Loucy (cell line): ENCODE data around the gene ARHGAP22.

Experiments
- H2AFZ ChIP-seq: fragments of 200-600 bp; sonication (generic); 2 replicates; pipeline ENCODE4 v1.6.0; 2016; ENCODE audit warnings: antibody characterized with exemption, mild to moderate bottlenecking, low read length, moderate library complexity
- H3F3A ChIP-seq: fragments of 200-600 bp; 2 replicates; pipeline ENCODE4 v1.6.0; 2016; ENCODE audit warnings: antibody characterized with exemption, low read depth, mild to moderate bottlenecking
- H3K27me3 ChIP-seq: fragments of 200-600 bp; sonication (generic); 2 replicates; pipeline ENCODE4 v1.6.1; 2014; ENCODE audit warnings: low read length, mild to moderate bottlenecking; ENCODE audit not compliant: insufficient read depth, poor library complexity, severe bottlenecking
- H3K36me3 ChIP-seq: fragments of 200-600 bp; sonication (generic); 2 replicates; pipeline ENCODE4 v1.6.1; 2016; ENCODE audit warnings: low read length; ENCODE audit not compliant: insufficient read depth
- H3K4me1 ChIP-seq: fragments of 200-600 bp; sonication (generic); 2 replicates; pipeline ENCODE4 v1.5.1; 2014; ENCODE audit warnings: low read length, mild to moderate bottlenecking; ENCODE audit not compliant: insufficient read depth, poor library complexity, severe bottlenecking
- H3K4me2 ChIP-seq: fragments of 200-600 bp; sonication (generic); 2 replicates; pipeline ENCODE4 v1.6.0; 2014; ENCODE audit warnings: antibody characterized with exemption, low read length, low read depth, mild to moderate bottlenecking; ENCODE audit not compliant: poor library complexity, severe bottlenecking
- H3K4me3 ChIP-seq: fragments of 200-600 bp; sonication (generic); 2 replicates; pipeline ENCODE4 v1.5.1; 2014; ENCODE audit warnings: low read length, mild to moderate bottlenecking, mixed read lengths; ENCODE audit not compliant: poor library complexity, severe bottlenecking
- H3K79me2 ChIP-seq: fragments of 200-600 bp; sonication (generic); 2 replicates; pipeline ENCODE4 v1.6.1; 2014; ENCODE audit warnings: low read length; ENCODE audit not compliant: insufficient read depth
- H3K9ac ChIP-seq: fragments of 200-600 bp; sonication (generic); 2 replicates; pipeline ENCODE4 v1.6.0; 2014; ENCODE audit warnings: mild to moderate bottlenecking, low read depth, low read length, moderate library complexity; ENCODE audit not compliant: poor library complexity, severe bottlenecking
- H3K9me2 ChIP-seq: fragments of 200-600 bp; sonication (generic); replicated peaks from 2 replicates; pipeline ENCODE4 v1.6.1; 2016; ENCODE audit warnings: low read depth, low read length, mixed read lengths
- H3K9me3 ChIP-seq: fragments of 200-600 bp; sonication (generic); 2 replicates; pipeline ENCODE4 v1.6.1; 2014; ENCODE audit warnings: mild to moderate bottlenecking, antibody characterized with exemption, low read length, low read depth; ENCODE audit not compliant: insufficient read depth
- H4K20me1 ChIP-seq: fragments of 200-600 bp; sonication (generic); 2 replicates; pipeline ENCODE4 v1.6.0; 2014; ENCODE audit warnings: antibody characterized with exemption, low read length, mild to moderate bottlenecking; ENCODE audit not compliant: insufficient read depth, poor library complexity, severe bottlenecking
- EZH2phosphoT487 ChIP-seq: fragments of 200-600 bp; IDR thresholded peaks from 2 replicates; pipeline ENCODE4 v1.6.1; 2018; ENCODE audit warnings: antibody characterized with exemption, mild to moderate bottlenecking, moderate library complexity, borderline replicate concordance
- TF ChIP-seq, protein P1 (sequence below): fragments of 200-600 bp; sonication (generic); conservative IDR thresholded peaks from 2 replicates; pipeline ENCODE4 v1.5.1; 2014; ENCODE audit warnings: mild to moderate bottlenecking, antibody characterized with exemption, low read length

The ARHGAP22 gene

GRCh38 chr10:48452879-48453412, 151.9 kb downstream of the ARHGAP22 start:
- Histone ChIP-seq H3K79me2 (no peaks in the 10 kb centered on the region), H3K4me1 (peaks cover 17% of the 10 kb centered on the region)
- no peak for TF ChIP-seq EZH2phosphoT487
- TF ChIP-seq, protein P1, sequence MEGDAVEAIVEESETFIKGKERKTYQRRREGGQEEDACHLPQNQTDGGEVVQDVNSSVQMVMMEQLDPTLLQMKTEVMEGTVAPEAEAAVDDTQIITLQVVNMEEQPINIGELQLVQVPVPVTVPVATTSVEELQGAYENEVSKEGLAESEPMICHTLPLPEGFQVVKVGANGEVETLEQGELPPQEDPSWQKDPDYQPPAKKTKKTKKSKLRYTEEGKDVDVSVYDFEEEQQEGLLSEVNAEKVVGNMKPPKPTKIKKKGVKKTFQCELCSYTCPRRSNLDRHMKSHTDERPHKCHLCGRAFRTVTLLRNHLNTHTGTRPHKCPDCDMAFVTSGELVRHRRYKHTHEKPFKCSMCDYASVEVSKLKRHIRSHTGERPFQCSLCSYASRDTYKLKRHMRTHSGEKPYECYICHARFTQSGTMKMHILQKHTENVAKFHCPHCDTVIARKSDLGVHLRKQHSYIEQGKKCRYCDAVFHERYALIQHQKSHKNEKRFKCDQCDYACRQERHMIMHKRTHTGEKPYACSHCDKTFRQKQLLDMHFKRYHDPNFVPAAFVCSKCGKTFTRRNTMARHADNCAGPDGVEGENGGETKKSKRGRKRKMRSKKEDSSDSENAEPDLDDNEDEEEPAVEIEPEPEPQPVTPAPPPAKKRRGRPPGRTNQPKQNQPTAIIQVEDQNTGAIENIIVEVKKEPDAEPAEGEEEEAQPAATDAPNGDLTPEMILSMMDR = no peak

GRCh38 chr10:48451969-48452878, 152.6 kb downstream of the ARHGAP22 start:
- H3K4me3 ChIP-seq = no peak overlapping the region
- no peak overlapping the region for H3K4me2 ChIP-seq
- TF ChIP-seq, protein P1 = no peak
- no peak for TF ChIP-seq EZH2phosphoT487
- peaks cover 17% of the 10 kb centered on the region for H3K4me1 ChIP-seq
- H4K20me1 ChIP-seq = no peaks in the 10 kb centered on the region
- no peaks in the 10 kb centered on the region for H3F3A ChIP-seq
- H3K36me3 ChIP-seq = no peaks in the 10 kb centered on the region
- no peak overlapping the region for H3K9ac ChIP-seq
- H3K9me3 ChIP-seq = no peaks in the 10 kb centered on the region
- no peaks in the 10 kb centered on the region for H3K9me2 ChIP-seq
- H2AFZ ChIP-seq = no peak overlapping the region
- H3K27me3 ChIP-seq = no peaks in the 10 kb centered on the region
- no peaks in the 10 kb centered on the region for H3K79me2 ChIP-seq

More at GRCh38 chr10:48452879-48453412, 151.9 kb downstream of the ARHGAP22 start:
- Histone ChIP-seq H3K36me3 (no peaks in the 10 kb centered on the region), H2AFZ (no peak overlapping the region), H3K9ac (no peak overlapping the region), H3K9me2 (no peaks in the 10 kb centered on the region), H3F3A (no peaks in the 10 kb centered on the region), H3K27me3 (no peaks in the 10 kb centered on the region), H3K9me3 (no peaks in the 10 kb centered on the region), H3K4me2 (no peak overlapping the region), H4K20me1 (no peaks in the 10 kb centered on the region), H3K4me3 (no peak overlapping the region)

- TF ChIP-seq EZH2phosphoT487 = no peak
- TF ChIP-seq, protein P1 = no peak
- Histone ChIP-seq H3K9ac (no peak overlapping the region), H3K9me2 (no peaks in the 10 kb centered on the region), H3K27me3 (no peaks in the 10 kb centered on the region), H3K36me3 (no peaks in the 10 kb centered on the region), H2AFZ (no peak overlapping the region), H3K4me1 (peaks cover 10% of the 10 kb centered on the region), H3F3A (no peaks in the 10 kb centered on the region), H4K20me1 (no peaks in the 10 kb centered on the region), H3K79me2 (no peaks in the 10 kb centered on the region), H3K4me2 (no peak overlapping the region), H3K4me3 (no peak overlapping the region), H3K9me3 (no peaks in the 10 kb centered on the region)
Measured at GRCh38 chr10:48450741-48451466, 154.0 kb downstream of the ARHGAP22 start.
